Cerebellar nuclear complex (tissue), 1 donor: ENCODE measurements around the gene APC.
"Not testable (repeated sequence)": the region's sequence is repeated elsewhere in the genome, so short reads cannot be mapped to it uniquely, and the experiment has no call there.

Source experiments
- DNase-seq, 2 experiments: peaks; one replicate each; lab custom pipeline; 2025; lab: John Stamatoyannopoulos, UW

Gene APC

DNA sequence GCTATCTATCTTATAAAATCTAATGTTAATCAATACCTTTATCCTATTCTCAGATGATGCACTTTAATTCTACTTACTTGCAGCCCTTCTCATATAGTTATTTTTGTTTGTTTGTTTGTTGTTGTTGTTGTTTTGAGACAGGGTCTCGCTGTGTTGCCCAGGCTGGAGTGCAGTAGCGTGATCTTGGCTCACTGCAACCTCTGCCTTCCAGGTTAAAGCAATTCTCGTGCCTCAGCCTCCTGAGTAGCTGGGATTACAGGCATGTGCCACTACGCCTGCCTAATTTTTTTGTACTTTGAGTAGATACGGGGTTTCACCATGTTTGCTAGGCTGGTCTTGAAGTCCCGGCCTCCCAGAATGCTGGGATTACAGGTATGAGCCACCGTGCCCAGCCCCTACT lies 20.8 kb upstream of the APC start:
- not testable (repeated sequence) for DNase-seq

DNA sequence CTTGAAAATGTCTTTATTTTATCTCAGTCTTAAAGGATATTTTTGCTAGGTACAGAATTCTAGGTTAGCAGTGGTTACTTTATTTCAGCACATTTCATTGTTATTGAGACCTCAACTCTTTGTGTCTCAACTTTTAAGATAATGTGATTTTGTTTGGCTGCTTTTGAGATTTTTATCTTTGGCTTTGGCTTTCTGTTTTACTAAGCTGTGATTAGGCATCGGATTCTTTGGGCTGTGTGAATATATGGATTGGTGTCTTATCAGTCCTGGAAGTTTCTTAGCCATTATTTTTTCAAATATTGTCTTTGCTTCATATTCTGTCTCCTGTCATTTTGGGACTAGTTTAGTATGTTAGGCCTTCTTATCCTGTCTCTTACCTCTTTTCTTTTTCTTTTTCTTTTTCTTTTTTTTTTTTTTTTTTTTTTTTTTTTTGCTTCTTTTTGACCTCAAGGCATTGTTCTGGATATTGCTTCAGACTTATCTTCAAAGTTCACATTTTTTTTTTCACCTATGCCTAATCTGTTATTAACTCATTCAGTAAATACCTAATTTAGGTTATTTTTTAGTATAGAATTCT lies 20.1 kb upstream of the APC start:
- no peak for DNase-seq

DNA sequence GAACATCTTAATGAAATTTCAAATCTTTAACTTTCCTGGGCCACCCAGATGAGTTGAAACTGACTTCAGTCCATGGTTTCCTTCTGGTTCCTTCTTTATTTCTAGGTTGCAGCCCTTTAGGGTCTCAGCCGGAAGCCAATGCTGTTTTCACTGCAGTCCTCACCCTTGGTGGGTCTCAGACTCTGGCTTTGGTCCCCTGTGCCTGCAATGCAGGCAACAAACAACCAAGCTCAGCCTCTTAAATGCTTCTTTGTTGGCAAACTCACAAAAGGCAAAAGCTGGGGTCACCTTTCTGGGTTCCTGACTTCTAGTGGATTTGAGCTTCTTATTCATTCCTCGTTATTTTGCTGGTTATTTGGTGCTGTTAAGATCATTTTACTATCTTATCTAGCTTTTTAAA lies 19.3 kb upstream of the APC start:
- no peak for DNase-seq

DNA sequence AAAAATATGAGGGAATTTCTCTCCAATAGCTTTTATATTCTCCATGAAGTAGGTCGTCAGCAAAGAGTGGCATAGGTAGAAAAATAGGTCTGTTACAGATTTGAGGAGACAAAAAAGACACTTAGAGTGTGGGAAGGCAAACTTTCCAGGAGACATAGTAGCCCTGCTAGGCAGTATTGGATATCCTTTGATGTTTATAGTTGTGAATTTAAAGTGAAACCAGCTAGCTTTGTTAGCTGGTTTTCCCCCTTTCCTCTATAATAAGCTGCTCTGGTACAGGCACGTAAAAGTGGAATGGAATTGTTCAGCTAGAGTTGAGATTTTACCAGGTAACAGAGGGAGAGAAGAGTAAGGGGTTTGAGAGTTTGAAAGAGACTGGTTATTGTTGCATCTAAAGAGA lies 17.1 kb upstream of the APC start:
- no peak for DNase-seq

DNA sequence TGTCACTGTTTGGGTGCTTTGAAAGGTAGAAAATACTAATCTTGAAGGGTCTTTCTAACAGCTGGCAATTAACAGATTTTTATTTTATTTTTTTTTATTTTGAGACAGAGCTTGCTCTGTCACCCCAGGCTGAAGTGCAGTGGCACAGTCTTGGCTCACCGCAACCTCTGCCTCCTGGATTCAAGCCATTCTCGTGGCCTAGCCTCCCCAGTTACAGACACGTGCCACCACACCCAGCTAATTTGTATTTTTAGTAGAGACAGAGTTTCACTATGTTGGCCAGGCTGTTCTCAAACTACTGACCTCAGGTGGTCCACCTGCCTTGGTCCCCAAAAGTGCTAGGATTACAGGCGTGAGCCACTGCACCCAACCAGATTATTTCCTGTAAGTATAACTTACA lies 12.8 kb upstream of the APC start:
- no peak for DNase-seq

DNA sequence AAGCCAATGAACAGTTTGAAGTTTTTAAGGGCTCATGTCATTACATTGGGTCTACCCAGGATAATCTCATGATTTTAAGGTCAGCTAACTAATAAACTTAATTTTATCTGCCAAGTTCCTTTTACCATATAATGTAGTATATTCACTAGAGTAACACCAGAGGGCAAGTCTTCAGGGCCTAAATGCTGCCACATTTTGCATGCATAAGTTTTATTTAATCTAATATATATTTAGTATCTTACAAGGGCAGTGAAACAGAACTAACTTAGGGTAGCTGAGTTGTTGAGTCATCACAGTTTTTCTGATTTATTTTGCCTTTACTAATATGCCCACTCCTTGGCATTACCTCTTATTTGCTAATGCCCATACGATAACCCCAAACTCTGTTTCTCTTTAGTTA lies 8.1 kb upstream of the APC start:
- no peak for DNase-seq

DNA sequence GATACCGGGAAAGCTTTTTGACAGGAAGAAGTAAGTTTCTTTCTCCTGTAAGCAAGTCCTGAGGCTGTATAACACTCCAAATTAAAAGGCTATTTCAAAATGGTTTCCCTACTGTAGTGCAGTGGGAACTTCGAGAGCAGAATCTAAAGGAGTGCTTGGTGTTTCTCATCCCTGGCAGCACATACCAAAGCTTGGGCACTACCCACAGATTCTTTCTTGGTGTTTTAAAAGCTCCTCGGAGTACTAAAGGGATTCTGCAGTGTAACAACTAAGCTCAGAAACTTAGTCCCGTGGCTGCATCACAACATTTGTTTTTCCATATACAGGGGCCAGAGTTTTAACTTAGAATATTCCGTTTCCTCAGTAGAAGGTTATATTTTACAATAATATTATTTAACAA lies 5.6 kb upstream of the APC start:
- DNase-seq = no peak

DNA sequence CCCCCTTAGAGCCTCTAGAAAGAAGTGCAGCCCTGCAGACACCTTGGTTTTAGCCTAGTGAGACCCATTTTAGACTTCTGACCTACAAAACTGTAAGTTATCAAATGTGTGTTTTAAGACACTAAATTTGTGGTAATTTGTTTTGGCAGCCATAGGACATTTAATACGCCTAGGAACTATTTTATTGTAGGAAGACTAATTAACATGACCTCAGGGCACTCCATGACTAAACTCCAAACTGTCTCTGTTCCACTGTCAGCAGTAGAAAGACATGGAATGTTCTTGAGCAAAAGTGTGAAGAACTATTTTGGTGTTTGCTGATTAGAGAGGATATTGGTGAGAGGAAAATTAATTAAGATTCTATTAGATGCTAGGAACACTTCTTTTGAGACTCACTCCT lies 4.1 kb upstream of the APC start:
- DNase-seq = no peak

DNA sequence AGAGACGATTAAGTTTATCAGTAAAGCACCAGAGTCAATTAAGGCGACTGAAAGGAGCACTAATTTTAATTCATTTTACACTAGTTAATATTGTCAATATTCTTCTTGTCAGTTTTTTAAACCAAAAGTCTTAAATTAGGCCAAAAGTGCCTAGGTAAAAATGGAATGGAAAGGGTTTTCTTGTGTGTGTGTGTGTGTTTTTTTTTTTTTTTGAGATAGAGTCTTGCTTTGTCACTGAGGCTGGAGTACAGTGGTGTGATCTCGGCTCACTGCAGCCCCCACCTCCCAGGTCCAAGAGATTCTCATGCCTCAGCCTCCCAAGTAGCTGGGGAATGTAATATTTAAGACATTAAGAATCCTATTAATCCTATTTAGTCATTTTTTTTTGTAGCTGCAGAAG lies 3.1 kb upstream of the APC start:
- no peak for DNase-seq

DNA sequence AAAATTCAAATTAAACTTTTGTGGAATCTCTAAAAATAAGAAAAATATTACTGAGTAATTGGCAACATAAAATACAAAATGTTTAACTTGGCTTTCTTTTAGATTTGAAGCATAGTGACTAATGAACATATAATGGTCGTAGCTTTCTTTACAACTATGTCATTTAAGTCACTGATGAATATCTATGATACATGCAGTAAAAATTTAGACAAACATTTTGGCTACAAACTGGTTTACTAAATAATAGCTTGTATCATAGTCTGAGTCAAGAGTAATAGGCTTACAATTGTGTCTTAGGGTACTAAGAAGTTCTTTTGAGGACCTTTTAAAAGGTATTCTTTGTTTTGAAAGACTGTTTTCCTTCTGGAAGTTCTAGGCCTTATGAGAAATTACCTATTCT lies 2.0 kb upstream of the APC start:
- no peak for DNase-seq

DNA sequence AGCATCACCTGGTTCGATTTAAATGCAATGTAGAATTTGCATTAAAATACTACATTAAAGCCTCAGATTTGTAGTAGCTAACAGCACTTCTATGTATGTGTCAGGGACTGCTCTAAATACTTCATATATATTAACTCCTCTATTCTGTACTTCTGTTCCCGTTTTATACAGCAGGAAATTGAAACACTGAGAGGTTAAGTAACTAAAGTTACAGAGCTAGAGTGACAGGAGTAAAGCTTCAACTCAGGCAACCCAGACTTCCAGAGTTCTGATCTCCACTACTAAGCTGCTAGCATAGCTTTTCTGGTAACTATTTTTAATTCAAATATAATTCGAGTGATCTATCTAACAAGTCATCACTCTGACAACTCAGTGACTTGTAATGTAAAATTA lies 619 bp upstream of the APC start:
- DNase-seq = no peak

DNA sequence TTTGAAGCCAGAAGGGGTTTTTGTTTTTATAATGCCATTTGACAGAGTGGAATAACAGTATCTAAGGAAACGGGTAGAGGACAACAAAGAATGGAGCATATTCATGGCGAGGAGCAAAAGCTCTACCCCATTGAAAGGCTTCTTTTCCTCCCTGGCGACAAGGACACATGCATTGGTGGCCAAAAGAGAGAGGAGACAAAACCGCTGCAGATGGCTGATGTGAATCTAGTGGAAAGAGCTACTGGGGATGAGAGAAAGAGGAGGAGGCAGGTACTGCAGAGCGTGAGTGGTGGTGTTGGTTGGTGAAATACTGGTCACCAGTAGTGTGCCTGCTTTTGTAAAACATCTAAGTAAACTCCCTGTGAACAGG lies 491 bp downstream of the APC start:
- no peak for DNase-seq

DNA sequence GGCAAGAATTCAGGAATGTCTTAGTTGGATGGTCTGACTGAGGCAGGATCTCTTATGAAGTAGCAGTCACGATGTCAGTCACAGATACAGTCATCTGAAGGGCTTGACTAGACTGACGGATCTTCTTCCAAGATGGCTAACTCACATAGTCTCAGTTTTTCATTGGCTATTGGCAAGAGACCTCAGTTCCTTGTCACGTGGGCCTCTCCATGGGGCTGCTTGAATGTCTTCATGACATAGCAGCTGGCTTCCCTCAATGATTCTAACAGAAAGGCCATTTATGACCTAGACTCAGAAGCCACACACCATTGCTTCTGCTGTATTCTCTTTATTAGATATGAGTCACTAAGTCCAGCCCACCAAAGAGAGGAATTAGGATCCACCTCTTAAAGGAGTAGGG lies 4.7 kb downstream of the APC start:
- DNase-seq = no peak

DNA sequence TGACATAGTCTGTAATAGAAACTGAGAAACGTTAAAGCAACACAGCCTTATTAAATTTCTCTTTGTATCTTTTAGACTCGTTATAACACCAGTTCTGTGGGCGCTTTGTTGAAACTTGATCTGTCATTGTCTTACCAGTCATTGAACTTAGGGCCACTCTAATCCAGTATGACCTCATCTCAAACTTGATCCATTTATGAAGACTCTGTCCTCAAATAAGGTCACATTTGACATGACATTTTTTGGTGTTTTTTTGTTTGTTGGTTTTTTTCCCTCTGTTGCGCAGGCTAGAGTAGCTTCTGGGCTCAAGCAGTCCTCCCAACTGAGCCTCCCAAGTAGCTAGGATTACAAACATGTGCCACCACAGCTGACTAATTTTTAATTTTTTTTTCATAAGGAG lies 5.9 kb downstream of the APC start:
- DNase-seq = no peak

DNA sequence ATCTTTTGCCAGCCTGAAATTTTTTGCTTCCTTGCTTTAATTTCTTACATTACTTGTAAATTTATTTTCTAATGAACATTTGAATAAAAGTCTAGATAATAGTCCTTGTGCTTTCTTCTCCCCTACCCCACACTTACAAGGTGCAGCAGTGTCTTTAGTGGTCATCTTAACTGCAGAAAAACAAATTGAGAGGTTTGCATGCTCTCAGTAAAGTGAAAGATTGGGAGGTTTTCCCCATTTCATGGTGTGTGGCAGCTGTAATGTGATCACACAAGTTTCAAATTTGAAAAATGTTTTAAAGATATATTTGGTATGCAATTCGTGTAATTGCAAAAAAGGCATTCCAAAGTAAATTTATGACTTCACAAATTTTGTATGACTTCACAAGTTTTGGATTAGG lies 14.7 kb downstream of the APC start:
- DNase-seq = no peak

DNA sequence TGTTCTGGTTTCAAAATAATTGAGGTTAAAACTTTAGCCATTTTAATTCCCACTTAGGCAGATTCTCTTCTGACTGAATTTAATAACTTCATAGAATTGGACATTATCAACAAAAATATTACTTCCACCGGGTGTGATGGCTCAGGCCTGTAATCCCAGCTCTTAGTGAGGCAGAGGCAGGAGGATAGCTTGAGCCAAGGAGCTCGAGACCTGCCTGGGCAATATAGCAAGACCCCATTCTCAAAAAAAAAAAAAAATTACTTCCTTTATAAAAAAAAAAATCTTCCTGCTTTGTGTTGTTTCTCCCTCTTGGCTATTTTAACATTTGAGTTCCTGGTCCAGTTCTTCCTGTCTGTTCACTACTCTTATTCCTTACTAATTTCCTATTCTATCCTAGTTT lies 18.0 kb downstream of the APC start:
- DNase-seq = no peak

DNA sequence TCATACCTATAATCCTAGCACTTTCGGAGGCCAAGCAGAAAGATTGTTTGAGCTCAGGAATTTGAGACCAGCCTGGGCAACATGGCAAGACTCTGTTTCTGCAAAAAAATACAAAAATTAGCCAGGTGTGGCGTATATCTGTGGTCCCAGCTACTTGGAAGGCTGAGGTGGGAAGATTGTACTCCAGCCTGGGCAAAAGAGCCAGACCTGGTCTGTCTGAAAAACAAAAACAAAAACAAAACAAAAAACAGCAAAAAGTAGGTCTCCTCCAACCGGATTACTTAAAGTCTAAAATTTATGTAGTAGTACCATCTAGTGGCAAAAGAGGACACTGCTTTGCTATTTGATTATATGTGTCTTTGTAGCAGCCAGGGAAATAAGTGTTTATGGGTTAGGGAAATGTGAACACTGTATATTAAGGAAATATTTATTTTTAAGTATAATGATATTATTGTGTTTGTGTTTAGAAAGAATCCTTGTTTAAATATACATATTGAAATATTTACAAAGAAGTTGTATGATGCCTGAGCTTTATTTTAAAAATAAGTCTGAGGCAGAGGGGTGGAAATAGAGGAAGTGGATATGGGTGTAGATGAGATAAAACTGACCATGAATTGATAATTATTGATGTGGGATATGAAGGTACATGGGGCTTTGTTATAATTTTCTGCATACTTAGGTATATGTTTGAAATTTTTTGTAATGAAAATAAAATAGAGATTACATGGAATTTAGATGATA lies 20.0 kb downstream of the APC start:
- DNase-seq = peak in 1 of 2 experiments; percentile 21

DNA sequence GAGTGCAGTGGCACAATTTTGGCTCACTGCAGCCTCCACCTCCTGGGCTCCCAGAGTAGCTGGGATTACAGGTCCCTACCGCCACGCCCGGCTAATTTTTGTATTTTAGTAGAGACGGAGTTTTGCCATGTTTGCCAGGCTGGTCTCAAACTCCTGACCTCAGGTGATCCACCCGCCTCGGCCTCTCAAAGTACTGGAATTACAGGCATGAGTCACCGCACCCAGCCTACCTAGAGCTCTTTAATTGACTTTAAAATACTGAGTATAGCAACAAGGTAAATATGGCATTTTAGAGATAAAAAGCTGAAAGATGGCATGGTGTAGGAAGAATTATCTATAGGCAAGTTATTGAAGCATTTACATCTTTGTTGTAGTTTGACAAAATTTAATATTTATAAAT lies 21.0 kb downstream of the APC start:
- no peak for DNase-seq

DNA sequence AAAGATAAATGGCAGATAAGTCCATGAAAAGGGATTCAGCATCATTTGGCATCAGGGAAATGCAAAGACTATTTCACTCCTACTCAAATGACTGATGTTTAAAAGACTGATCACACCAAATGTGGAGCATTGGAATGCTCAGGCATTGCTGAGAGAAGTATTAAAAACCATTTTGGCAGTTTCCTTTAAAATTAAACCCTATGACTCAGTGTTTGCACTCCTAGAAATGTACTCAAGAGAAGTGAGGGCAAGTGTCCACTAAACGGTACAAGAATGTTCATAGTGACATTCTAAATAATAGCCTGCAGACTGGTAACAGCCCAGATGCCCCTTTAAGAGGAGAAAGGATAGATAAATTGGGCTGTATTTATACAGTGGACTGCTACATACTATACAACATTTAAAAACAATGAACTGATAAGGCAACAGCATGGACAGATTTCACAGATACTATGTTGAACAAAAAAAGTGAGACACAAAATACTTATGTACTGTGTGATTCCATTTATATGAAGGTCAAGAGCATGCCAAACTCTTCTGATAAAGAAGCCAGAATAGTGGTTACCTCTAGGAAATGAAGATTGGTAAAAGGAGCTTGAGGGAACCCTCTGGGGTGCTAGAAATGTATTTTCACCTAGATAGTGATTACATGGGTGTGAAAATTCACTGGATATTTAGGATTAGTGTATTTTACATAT lies 24.6 kb downstream of the APC start:
- no peak for DNase-seq

DNA sequence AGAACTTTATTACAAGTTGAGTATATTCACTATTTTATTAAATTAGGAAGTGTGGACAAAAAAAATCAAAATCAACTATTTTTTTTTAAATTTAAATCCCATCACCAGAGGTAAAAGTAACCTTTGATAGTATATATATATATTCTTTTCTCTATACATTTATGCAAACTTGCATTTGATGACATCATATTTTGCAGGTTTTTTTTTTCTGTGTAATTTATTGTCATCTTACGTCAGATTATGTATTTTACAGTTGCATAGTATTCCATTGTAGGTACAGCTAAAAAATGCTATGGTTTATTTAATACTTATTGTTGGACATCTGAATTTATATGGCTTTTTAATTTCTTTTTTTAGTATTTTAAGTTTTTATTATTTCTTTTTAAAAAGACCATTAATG lies 25.5 kb downstream of the APC start:
- DNase-seq = no peak

DNA sequence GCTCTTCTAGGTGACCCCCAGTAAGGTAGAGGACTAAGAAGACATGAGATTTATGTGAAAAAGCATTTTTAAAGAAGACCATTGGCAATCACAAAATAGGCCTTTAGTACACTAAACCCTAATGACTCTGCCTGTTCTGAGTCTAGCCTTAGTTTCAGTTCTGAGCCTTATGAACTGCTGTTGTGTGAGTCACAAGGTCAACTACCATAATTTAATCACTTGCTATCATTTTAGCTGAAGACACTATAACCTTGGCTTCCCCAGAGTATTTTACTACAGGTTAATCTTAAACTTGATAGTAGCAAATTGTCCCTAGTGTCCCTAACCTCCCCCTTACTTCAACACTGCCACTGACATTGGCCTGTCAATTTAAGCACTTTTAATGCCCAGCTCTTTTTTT lies 34.4 kb downstream of the APC start:
- DNase-seq = no peak

DNA sequence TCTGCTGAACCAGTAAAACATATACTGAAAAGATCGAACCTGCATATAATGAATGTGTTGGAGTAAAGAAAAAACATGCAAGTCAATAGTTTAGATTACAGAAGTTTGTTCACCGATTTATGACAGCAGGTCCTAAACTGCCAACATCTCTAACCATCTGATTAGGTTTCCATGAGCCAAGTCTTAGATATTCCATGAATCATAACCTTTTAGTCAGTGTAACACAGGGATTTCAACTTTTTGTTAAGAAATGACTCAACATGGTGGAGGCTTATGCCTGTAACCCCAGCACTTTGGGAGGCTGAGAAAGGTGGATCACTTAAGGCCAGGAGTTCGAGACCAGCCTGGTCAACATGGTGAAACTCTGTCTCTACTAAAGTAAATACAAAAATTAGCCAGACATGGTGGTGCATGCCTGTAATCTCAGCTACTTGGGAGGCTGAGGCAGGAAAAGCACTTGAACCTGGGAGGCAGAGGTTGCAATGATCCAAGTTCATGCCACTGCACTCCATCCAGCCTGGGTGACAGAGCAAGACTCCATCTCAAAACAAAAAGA lies 38.7 kb downstream of the APC start:
- no peak for DNase-seq

DNA sequence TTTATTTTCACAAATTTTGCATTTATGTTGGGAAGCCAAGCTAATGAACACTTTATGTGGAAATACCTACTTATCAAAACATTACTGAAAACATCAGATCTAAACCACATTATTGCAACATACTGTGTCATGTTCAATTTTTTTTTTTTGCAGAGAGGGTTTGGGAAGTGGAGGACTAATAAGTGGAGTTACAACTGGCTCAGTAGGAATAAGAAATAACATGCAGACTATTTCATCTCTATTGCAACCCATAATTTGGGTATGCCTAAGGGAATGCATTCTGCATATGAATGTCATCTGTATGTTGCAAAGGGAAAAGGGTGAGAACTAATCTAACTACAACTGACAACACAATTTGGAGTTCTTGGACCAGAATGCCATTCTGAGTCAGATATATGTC lies 41.8 kb downstream of the APC start:
- DNase-seq = no peak
